ENCODE measurements around the gene TCF4.

Gene TCF4

GRCh38 chr18:55296115-55296514 is 291.9 kb downstream of the TCF4 start:
- no peak for DNase-seq (ENCODE audit: low read depth in 2 of 2)

- no peak for DNase-seq (ENCODE audit: low read depth in 2 of 2)
These were observed 297.1 kb downstream of the TCF4 start for GRCh38 chr18:55290898-55291297.

- DNase-seq (ENCODE audit: low read depth in 2 of 2), result no peak
These were observed 298.2 kb downstream of the TCF4 start for GRCh38 chr18:55289775-55290174.

- no peak for DNase-seq (ENCODE audit: low read depth in 2 of 2)
These were observed 298.9 kb downstream of the TCF4 start for GRCh38 chr18:55289048-55289447.

GRCh38 chr18:55287935-55288868 is 299.8 kb downstream of the TCF4 start:
- no peak for DNase-seq (ENCODE audit: low read depth in 2 of 2)

GRCh38 chr18:55287149-55287806 is 300.7 kb downstream of the TCF4 start:
- DNase-seq (ENCODE audit: low read depth in 2 of 2), result no peak

GRCh38 chr18:55286257-55286825 is 301.7 kb downstream of the TCF4 start:
- no peak for DNase-seq (ENCODE audit: low read depth in 2 of 2)

- no peak for DNase-seq (ENCODE audit: low read depth in 2 of 2)
These were observed 303.4 kb downstream of the TCF4 start for GRCh38 chr18:55284614-55285013.

GRCh38 chr18:55283309-55283708 is 304.7 kb downstream of the TCF4 start:
- no peak for DNase-seq (ENCODE audit: low read depth in 2 of 2)

GRCh38 chr18:55280503-55280902 is 307.5 kb downstream of the TCF4 start:
- DNase-seq (ENCODE audit: low read depth in 2 of 2), result no peak

- no peak for DNase-seq (ENCODE audit: low read depth in 2 of 2)
These were observed 312.7 kb downstream of the TCF4 start for GRCh38 chr18:55275039-55275901.

- DNase-seq (ENCODE audit: low read depth in 2 of 2), result no peak
These were observed 315.3 kb downstream of the TCF4 start for GRCh38 chr18:55272510-55273243.

GRCh38 chr18:55269622-55270021 is 318.4 kb downstream of the TCF4 start:
- no peak for DNase-seq (ENCODE audit: low read depth in 2 of 2)

- DNase-seq (ENCODE audit: low read depth in 2 of 2), result no peak
These were observed 319.2 kb downstream of the TCF4 start for GRCh38 chr18:55268628-55269275.

- DNase-seq (ENCODE audit: low read depth in 2 of 2), result no peak
These were observed 319.8 kb downstream of the TCF4 start for GRCh38 chr18:55268151-55268601.

- no peak for DNase-seq (ENCODE audit: low read depth in 2 of 2)
These were observed 321.0 kb downstream of the TCF4 start for GRCh38 chr18:55266981-55267380.

- no peak for DNase-seq (ENCODE audit: low read depth in 2 of 2)
These were observed 322.0 kb downstream of the TCF4 start for GRCh38 chr18:55265984-55266383.

GRCh38 chr18:55265130-55265675 is 322.8 kb downstream of the TCF4 start:
- no peak for DNase-seq (ENCODE audit: low read depth in 2 of 2)

GRCh38 chr18:55264108-55264507 is 323.9 kb downstream of the TCF4 start:
- no peak for DNase-seq (ENCODE audit: low read depth in 2 of 2)

GRCh38 chr18:55262021-55262560 is 325.9 kb downstream of the TCF4 start:
- DNase-seq (ENCODE audit: low read depth in 2 of 2), result no peak

Measured in stimulated activated CD4-positive, alpha-beta T cell treated with anti-CD3 and anti-CD28 coated beads, Interleukin-12 subunit alpha, Interleukin-12 subunit beta, amount 100 ng/mL, for 24 hours (primary cell).